IMR-90 (cell line): Measurements from ENCODE around the gene LINC01488. TPM values are rescaled to one million over a fixed set of nuclear protein-coding genes. Genes with fewer than 3 reads are reported as not detected.
A peak's percentile ranks its signal among the peaks of the same experiment; 100 is the strongest.

Experiments
- ATAC-seq: fragments of 200-7000 bp; cut with Tn5 transposase; 2 replicates; pipeline ENCODE4 v1.9.1; 2020; ENCODE audit warnings: low read depth, mild to moderate bottlenecking, moderate library complexity
- BruUV-seq: library from RNA; stranded (reverse); fragments of 400-500 nt; replicated peaks from 2 replicates; lab custom pipeline; 2021; lab: Mats Ljungman, UMichigan
- CTCF ChIA-PET: fragments of 300-600 bp; formaldehyde crosslinking; extraction: SDS; loops from one replicate; lab custom pipeline; 2021; ENCODE audit warnings: antibody characterized with exemption; lab: Yijun Ruan, JAX
- POLR2A ChIA-PET: fragments of 300-600 bp; sonication (Branson Sonifier 250); formaldehyde crosslinking; loops from one replicate; lab custom pipeline; 2022; ENCODE audit warnings: antibody characterized with exemption; ENCODE audit not compliant: unreplicated experiment; lab: Charles Lee
- DNase-seq: peaks from one replicate; pipeline ENCODE4 v3.0.0; 2013
- H2AFZ ChIP-seq: replicated peaks from 2 replicates; pipeline ENCODE3; 2013; ENCODE audit warnings: low read length, mild to moderate bottlenecking; ENCODE audit not compliant: poor library complexity
- H2AK5ac ChIP-seq: 2 replicates; pipeline ENCODE4 v1.6.1; 2013; ENCODE audit warnings: low read depth, low read length, inconsistent platforms
- H2AK9ac ChIP-seq: replicated peaks from 2 replicates; pipeline ENCODE3; 2013; ENCODE audit warnings: mild to moderate bottlenecking, low read depth, low read length, moderate library complexity; ENCODE audit not compliant: poor library complexity
- H2BK120ac ChIP-seq: 2 replicates; pipeline ENCODE4 v1.6.1; 2013; ENCODE audit warnings: low read depth, low read length, inconsistent platforms
- H2BK15ac ChIP-seq: 3 replicates; pipeline ENCODE4 v1.6.1; 2013; ENCODE audit warnings: low read depth, low read length, inconsistent platforms
- H2BK20ac ChIP-seq: 2 replicates; pipeline ENCODE4 v1.6.1; 2013; ENCODE audit warnings: low read depth, mild to moderate bottlenecking, inconsistent platforms, low read length, moderate library complexity
- H2BK5ac ChIP-seq: 2 replicates; pipeline ENCODE4 v1.6.1; 2013; ENCODE audit warnings: mild to moderate bottlenecking, low read depth, low read length, inconsistent platforms; ENCODE audit not compliant: poor library complexity, severe bottlenecking
- H3K14ac ChIP-seq: replicated peaks from 2 replicates; pipeline ENCODE4 v1.6.1; 2013; ENCODE audit warnings: low read depth, low read length, inconsistent platforms
- H3K18ac ChIP-seq: 2 replicates; pipeline ENCODE4 v1.6.1; 2013; ENCODE audit warnings: low read depth, low read length, control low read depth
- H3K23ac ChIP-seq: 2 replicates; pipeline ENCODE4 v1.6.1; 2013; ENCODE audit warnings: low read depth, low read length, inconsistent platforms
- H3K27ac ChIP-seq: 2 replicates; pipeline ENCODE4 v1.5.1; 2013; ENCODE audit warnings: mild to moderate bottlenecking, control low read depth, low read length; ENCODE audit not compliant: insufficient read depth
- H3K27me3 ChIP-seq: 2 replicates; pipeline ENCODE4 v1.6.1; 2013; ENCODE audit warnings: low read length; ENCODE audit not compliant: control insufficient read depth, insufficient read depth
- H3K36me3 ChIP-seq: 2 replicates; pipeline ENCODE4 v1.6.1; 2013; ENCODE audit warnings: low read length, mixed read lengths; ENCODE audit not compliant: control insufficient read depth, insufficient read depth
- H3K4ac ChIP-seq: 2 replicates; pipeline ENCODE4 v1.6.1; 2013; ENCODE audit warnings: low read depth, low read length, inconsistent platforms
- H3K4me1 ChIP-seq: 2 replicates; pipeline ENCODE4 v1.6.1; 2013; ENCODE audit warnings: low read length, mixed read lengths; ENCODE audit not compliant: control insufficient read depth, insufficient read depth
- H3K4me2 ChIP-seq: 2 replicates; pipeline ENCODE4 v1.6.1; 2013; ENCODE audit warnings: low read depth, mild to moderate bottlenecking, control low read depth, low read length, moderate library complexity
- H3K4me3 ChIP-seq: 2 replicates; pipeline ENCODE4 v1.5.1; 2013; ENCODE audit warnings: low read depth, mild to moderate bottlenecking, control low read depth, low read length, moderate library complexity; ENCODE audit not compliant: insufficient read depth
- H3K56ac ChIP-seq: 2 replicates; pipeline ENCODE4 v1.6.1; 2013; ENCODE audit warnings: low read length, inconsistent platforms; ENCODE audit not compliant: insufficient read depth; ENCODE audit errors: extremely low read depth
- H3K79me1 ChIP-seq, 2 experiments: 2 replicates each; pipeline ENCODE4 v1.6.1; 2013; ENCODE audit warnings: low read length in 2 of 2, inconsistent platforms in 1 of 2, low read depth in 1 of 2
- H3K9ac ChIP-seq: 2 replicates; pipeline ENCODE4 v1.6.1; 2013; ENCODE audit warnings: low read depth, low read length, control low read depth
- H3K9me1 ChIP-seq: 2 replicates; pipeline ENCODE4 v1.6.1; 2013; ENCODE audit warnings: low read length, inconsistent platforms; ENCODE audit not compliant: insufficient read depth
- H3K9me3 ChIP-seq: 2 replicates; pipeline ENCODE4 v1.6.1; 2013; ENCODE audit warnings: low read length; ENCODE audit not compliant: control insufficient read depth, insufficient read depth
- H4K20me1 ChIP-seq: 2 replicates; pipeline ENCODE4 v1.6.1; 2013; ENCODE audit warnings: low read length, inconsistent platforms; ENCODE audit not compliant: insufficient read depth
- H4K5ac ChIP-seq: 2 replicates; pipeline ENCODE4 v1.6.1; 2013; ENCODE audit warnings: mild to moderate bottlenecking, low read depth, low read length, control low read depth
- H4K8ac ChIP-seq, 2 experiments: 2 replicates each; pipeline ENCODE4 v1.6.1; 2013; ENCODE audit warnings: low read depth in 2 of 2, low read length in 2 of 2, control low read depth in 1 of 2, inconsistent platforms in 1 of 2
- H4K91ac ChIP-seq: 2 replicates; pipeline ENCODE4 v1.6.1; 2013; ENCODE audit warnings: low read depth, low read length, inconsistent platforms; ENCODE audit not compliant: insufficient read depth
- BHLHE40 ChIP-seq: fragments of 150-350 bp; IDR thresholded peaks from 2 replicates; pipeline ENCODE4 v1.6.1; 2016; ENCODE audit warnings: mild to moderate bottlenecking, low read depth, low read length
- ELK1 ChIP-seq: fragments of 150-350 bp; IDR thresholded peaks from 2 replicates; pipeline ENCODE4 v1.6.1; 2016; ENCODE audit warnings: low read depth, mild to moderate bottlenecking, low read length, moderate library complexity, borderline replicate concordance
- FOS ChIP-seq: fragments of 150-350 bp; IDR thresholded peaks from 2 replicates; pipeline ENCODE4 v1.6.1; 2016; ENCODE audit warnings: low read depth, low read length
- MAFK ChIP-seq: IDR thresholded peaks from 2 replicates; pipeline ENCODE4 v1.6.1; 2012; ENCODE audit warnings: low read depth, low read length, improper control_type of control experiment
- MAZ ChIP-seq: IDR thresholded peaks from 2 replicates; pipeline ENCODE4 v1.6.1; 2012; ENCODE audit warnings: low read depth, mild to moderate bottlenecking, low read length, improper control_type of control experiment, moderate library complexity, borderline replicate concordance
- MXI1 ChIP-seq: IDR thresholded peaks from 2 replicates; pipeline ENCODE4 v1.6.1; 2012; ENCODE audit warnings: low read depth, mild to moderate bottlenecking, low read length, moderate library complexity, borderline replicate concordance
- NFE2L2 ChIP-seq: fragments of 150-350 bp; IDR thresholded peaks from 2 replicates; pipeline ENCODE4 v1.6.1; 2016; ENCODE audit warnings: low read depth, mild to moderate bottlenecking, low read length
- RAD21 ChIP-seq: IDR thresholded peaks from 2 replicates; pipeline ENCODE4 v1.6.1; 2012; ENCODE audit warnings: low read length, improper control_type of control experiment
- RCOR1 ChIP-seq: IDR thresholded peaks from 2 replicates; pipeline ENCODE4 v1.6.1; 2012; ENCODE audit warnings: mild to moderate bottlenecking, low read length, improper control_type of control experiment; ENCODE audit not compliant: insufficient replicate concordance
- SMC3 ChIP-seq: fragments of 150-350 bp; IDR thresholded peaks from 2 replicates; pipeline ENCODE4 v1.6.1; 2016; ENCODE audit warnings: low read depth, mild to moderate bottlenecking, antibody characterized with exemption, low read length, moderate library complexity
- WGBS, 2 experiments: methylation state at CpG; one replicate each; pipeline versions ENCODE4 v1.1.5 to v1.1.7; 2013; ENCODE audit warnings: missing lambda C conversion rate in 2 of 2; ENCODE audit not compliant: insufficient read length in 1 of 2; ENCODE audit errors: extremely low coverage in 2 of 2; 5-methylcytosine and 5-hydroxymethylcytosine counted together
- dilution Hi-C: fragments of 300-500 bp; cut with HindIII; formaldehyde crosslinking; loops from one replicate; pipeline ENCODE4 v1.14.3; 2018; ENCODE audit warnings: low sequenced_read_pairs; ENCODE audit not compliant: unreplicated experiment
- in situ Hi-C: fragments of 300-500 bp; cut with MboI; formaldehyde crosslinking; loops from 3 replicates; pipeline ENCODE4 v1.14.3; 2019; ENCODE audit warnings: low sequenced_read_pairs, inconsistent platforms, mixed read lengths
- intact Hi-C: fragments of 100-400 bp; cut with micrococcal nuclease; formaldehyde crosslinking; loops from 2 replicates; pipeline ENCODE4 v1.10.0; 2022
- polyA plus RNA-seq, 3 experiments: library from polyadenylated mRNA; depleted of rRNA; stranded (reverse); fragments of >200 nt; gene quantifications; 2 replicates each; pipeline ENCODE4 v1.2.3, GENCODE V29; 2012; ENCODE audit warnings: low replicate concordance in 1 of 3
- total RNA-seq: library from RNA; depleted of rRNA; stranded (reverse); fragments of >200 nt; gene quantifications from 2 replicates; pipeline ENCODE4 v1.2.3, GENCODE V29; 2012

Gene LINC01488
- total and polyA plus RNA-seq, 2 of the 4 experiments (the other 2 are of a cell fraction), result not detected

- Histone ChIP-seq H3K23ac (no peak overlapping the region), H4K8ac (no peak overlapping the region), H4K20me1 (no peaks in the 10 kb centered on the region), H4K91ac (no peak overlapping the region), H3K9ac (no peak overlapping the region), H3K9me3 (no peaks in the 10 kb centered on the region), H2AFZ (no peak overlapping the region), H2BK15ac (0 out of 3 replicates have a peak overlapping the region, but pooled peaks have one; percentile 4), H3K18ac (no peak overlapping the region), H2BK120ac (no peak overlapping the region), H3K36me3 (no peaks in the 10 kb centered on the region), H3K4me3 (no peak overlapping the region), H4K5ac (no peak overlapping the region), H3K4ac (no peak overlapping the region), H2AK9ac (no peak overlapping the region), H3K56ac (no peak overlapping the region), H3K27ac (no peak overlapping the region), H2BK5ac (no peak overlapping the region), H3K27me3 (peaks cover 2% of the 10 kb centered on the region; the same call in 1 of the 2 replicates), H3K4me1 (peaks cover 2% of the 10 kb centered on the region), H3K79me1 (0 out of 4 replicates have a peak, but pooled peaks cover 0 to under 1% of the 10 kb centered on the region in 2 experiments), H3K9me1 (peaks cover 6% of the 10 kb centered on the region), H3K4me2 (no peak overlapping the region), H3K14ac (no peak overlapping the region), H2BK20ac (0 out of 2 replicates have a peak overlapping the region, but pooled peaks have one; percentile 9), H2AK5ac (peak overlapping the region; percentile 16; the same call in 1 of the 2 replicates)
- in situ Hi-C loops, result no loop called here
- WGBS, 2 experiments, result 100% methylated on average over 4 of the region's 22 CpGs; no CpG with 5 or more reads in 1 of the 2 experiments
- DNase-seq, result no peak
- POLR2A ChIA-PET, result no interaction called here
- dilution Hi-C loops, result no loop called here
- intact Hi-C loops, result no loop called here
- CTCF ChIA-PET, result no interaction called here
- no TSS peak for BruUV-seq
- ATAC-seq, result no peak
- no peak for TF ChIP-seq MAZ
- TF ChIP-seq RAD21, result no peak
- TF ChIP-seq NFE2L2, result no peak
- no peak for TF ChIP-seq MAFK
- no peak for TF ChIP-seq RCOR1
- TF ChIP-seq MXI1, result no peak
- TF ChIP-seq ELK1, result no peak
- no peak for TF ChIP-seq SMC3
- TF ChIP-seq FOS, result no peak
- no peak for TF ChIP-seq BHLHE40
Measured at GRCh38 chr11:69491071-69492031, 9.9 kb downstream of the LINC01488 start.
